GM18519 (cell line): ENCODE measurements around the gene BIVM.
"Not testable (repeated sequence)": the region's sequence is repeated elsewhere in the genome, so short reads cannot be mapped to it uniquely, and the experiment has no call there.

ENCODE experiments used
- ATAC-seq: cut with Tn5 transposase; IDR thresholded peaks from one replicate; pipeline ENCODE4 v1.9.1; 2021; ENCODE audit warnings: mild to moderate bottlenecking, moderate library complexity; ENCODE audit not compliant: unreplicated experiment, low FRiP score

The BIVM gene

GRCh38 chr13:102798581-102799425 is at the start of gene BIVM, which contains the start of gene POGLUT2:
Gene BIVM, plus strand, starts transcription at chr13:102799119. Its CDS starts 8,149 bp downstream, at chr13:102807268.
Gene POGLUT2, minus strand, starts transcription at chr13:102798976. Its CDS starts 306 bp downstream, at chr13:102798670.
- ATAC-seq: peak; percentile 75

GRCh38 chr13:102751886-102752285 is 47.0 kb upstream of the BIVM start:
- no peak for ATAC-seq

- no peak for ATAC-seq
Observed at GRCh38 chr13:102757006-102757405, 41.9 kb upstream of the BIVM start.

- no peak for ATAC-seq
Observed at GRCh38 chr13:102758842-102759241, 40.1 kb upstream of the BIVM start.

GRCh38 chr13:102761071-102761470 is 37.8 kb upstream of the BIVM start:
- ATAC-seq: no peak

GRCh38 chr13:102763741-102764140 is 35.2 kb upstream of the BIVM start:
- no peak for ATAC-seq

- no peak for ATAC-seq
Observed at GRCh38 chr13:102768909-102769308, 30.0 kb upstream of the BIVM start.

- no peak for ATAC-seq
Observed at GRCh38 chr13:102769679-102770078, 29.2 kb upstream of the BIVM start.

GRCh38 chr13:102770435-102770834 is 28.5 kb upstream of the BIVM start:
- no peak for ATAC-seq

- no peak for ATAC-seq
Observed at GRCh38 chr13:102771298-102772041, 27.4 kb upstream of the BIVM start.

GRCh38 chr13:102772042-102772425 is 26.9 kb upstream of the BIVM start:
- ATAC-seq: no peak

- peak; percentile 92 for ATAC-seq
Observed at GRCh38 chr13:102773441-102774213, 25.3 kb upstream of the BIVM start, which contains the start of gene TEX30. Gene TEX30, minus strand, starts transcription at chr13:102773786. Its CDS starts 3,760 bp downstream, at chr13:102770026.

- no peak for ATAC-seq
Observed at GRCh38 chr13:102774214-102774568, 24.7 kb upstream of the BIVM start.

GRCh38 chr13:102774591-102775520 is 24.1 kb upstream of the BIVM start:
- ATAC-seq: no peak

GRCh38 chr13:102776271-102776670 is 22.6 kb upstream of the BIVM start:
- no peak for ATAC-seq

- ATAC-seq: no peak
Observed at GRCh38 chr13:102777736-102778135, 21.2 kb upstream of the BIVM start.

- no peak for ATAC-seq
Observed at GRCh38 chr13:102779436-102780159, 19.3 kb upstream of the BIVM start.

- not testable (repeated sequence) for ATAC-seq
Observed at GRCh38 chr13:102780656-102781055, 18.3 kb upstream of the BIVM start.

- no peak for ATAC-seq
Observed at GRCh38 chr13:102781591-102781990, 17.3 kb upstream of the BIVM start.
